RKO (cell line): ENCODE results near the gene PEX16.

ENCODE experiments used
- DNase-seq: peaks from one replicate; pipeline ENCODE4 v3.0.0-alpha.2; 2016; ENCODE audit warnings: low spot score

The PEX16 gene

DNA sequence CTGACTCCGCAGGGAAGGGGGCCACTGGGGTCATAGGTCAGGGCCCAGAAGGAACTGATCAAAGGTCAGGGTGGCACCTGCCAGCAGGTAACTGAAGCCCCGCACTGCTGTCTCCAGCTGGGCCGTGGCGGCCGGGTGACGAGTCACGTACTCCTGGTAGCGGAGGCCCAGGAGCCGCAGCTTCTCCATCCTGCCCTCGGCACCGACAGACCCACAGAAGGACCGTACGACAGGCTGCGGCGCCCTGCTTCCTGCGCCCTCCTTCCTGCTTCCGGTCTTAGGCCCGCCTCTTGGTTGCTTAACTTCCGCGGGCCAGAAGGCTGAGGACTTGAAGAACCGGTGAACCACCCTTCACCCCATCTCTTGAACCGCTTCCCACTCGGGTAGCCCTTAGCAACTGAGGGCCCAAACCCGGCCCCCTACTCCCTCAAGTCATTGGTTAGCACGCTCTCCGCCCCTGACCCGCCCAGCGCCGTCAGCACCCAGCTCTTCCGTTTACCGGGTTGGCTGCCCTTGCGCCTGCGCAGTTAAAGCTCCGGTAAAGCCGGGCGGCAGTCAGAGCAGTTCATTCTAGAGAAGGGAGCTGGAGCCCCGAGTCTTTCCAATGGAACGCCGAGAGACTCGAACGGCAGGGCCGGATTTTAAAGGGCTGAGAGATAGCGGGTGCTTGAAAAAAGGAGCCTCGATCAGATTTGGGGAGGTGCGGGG is at the start of gene PEX16:
TSS of gene PEX16 (minus strand) at position 255 of the 708 bp plus-strand sequence. CDS start at position 189, 66 bp downstream.
- peak; percentile 98 for DNase-seq

DNA sequence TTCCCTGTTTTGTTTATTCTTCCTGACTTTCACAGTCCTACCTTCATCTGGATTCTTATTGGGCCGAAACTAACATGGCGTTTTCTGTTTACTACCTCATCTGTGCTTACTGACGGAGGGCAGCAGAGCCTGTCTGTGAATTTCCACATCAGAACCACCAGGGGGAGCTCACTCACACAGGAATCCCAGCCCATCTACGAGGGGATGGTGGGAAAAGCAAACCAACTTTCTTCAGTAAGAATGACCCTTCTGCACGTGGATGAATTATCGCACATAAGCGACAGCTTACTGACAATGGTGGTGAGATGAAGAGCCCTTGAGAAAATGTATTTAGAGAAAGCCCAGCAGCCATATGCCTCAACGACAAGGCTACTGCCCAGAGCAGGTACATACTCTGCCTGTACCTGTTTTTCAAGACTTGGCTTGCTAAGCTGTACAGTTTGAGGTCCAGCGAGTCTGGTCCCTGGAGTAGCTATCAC is 47.3 kb upstream of the PEX16 start:
- peak; percentile 82 for DNase-seq

DNA sequence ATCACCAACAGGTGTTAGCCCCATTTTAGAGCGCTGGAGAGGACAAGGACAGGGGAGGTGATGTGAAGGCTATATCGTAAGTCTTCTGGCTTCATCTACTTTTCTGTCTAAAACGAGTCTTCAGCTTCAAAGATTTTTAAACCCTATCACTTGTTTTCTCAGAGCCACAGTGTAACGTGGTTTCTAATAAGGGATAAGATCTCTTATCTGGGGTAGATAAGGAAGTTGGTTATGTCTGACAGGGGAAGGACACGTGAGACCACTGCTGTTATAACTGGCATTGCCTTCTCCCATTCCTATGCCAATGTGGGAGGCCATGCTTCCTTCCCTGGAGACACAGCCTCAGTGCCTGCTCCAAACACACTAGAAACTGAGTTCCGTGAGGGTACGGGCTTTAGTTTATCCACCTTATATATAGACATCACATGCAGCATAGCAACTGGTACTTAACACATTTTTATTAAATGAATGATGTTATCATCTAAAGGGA is 44.1 kb upstream of the PEX16 start:
- no peak for DNase-seq

DNA sequence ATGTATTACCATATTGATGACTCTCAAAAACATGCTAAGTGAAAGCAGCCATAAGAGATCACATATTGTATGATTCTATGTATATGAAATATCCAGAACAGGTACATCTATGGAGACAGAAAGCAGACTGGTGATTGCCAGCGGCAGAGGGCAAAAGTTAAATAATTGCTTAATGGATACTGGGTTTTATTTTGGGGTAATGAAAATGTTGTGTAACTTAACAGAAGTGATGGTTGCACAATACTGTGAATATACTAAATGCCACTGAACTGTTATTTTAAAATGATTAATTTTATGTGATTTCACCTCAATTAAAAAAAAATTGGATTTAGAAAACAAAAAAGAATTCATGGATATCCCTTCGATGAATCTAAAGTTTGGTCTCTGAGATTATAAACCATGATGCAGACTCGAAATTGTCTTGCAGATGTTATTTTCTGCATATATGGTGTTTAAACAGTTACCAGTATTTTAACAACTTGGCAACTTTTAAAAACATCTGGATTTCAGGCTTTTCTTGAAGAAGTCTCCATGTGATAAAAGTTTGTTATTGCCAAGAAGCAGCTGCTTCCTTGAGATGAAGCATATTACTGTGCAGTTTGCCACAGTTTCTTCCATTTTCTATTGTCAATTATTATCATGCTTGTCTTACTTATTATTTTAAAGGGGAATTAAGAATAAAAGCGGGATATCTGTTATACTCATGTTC is 42.9 kb upstream of the PEX16 start:
- no peak for DNase-seq

DNA sequence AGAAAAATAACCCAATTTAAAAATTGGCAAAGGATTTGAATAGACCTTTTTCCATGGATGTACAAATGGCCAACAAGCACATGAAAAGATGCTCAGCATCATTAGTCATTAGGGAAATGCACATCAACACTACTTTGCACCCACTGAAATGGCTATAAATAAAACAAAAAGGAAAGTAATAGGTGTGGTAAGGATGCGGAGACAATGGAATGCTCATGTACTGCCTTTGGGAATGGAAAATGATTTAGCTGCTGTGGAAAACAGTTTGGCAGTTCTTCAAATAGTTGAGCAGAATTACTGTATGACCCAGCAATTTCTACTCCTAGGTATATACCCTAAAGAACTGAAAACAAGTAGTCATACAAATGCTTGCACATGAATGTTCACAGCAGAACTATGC is 42.2 kb upstream of the PEX16 start:
- DNase-seq = no peak

DNA sequence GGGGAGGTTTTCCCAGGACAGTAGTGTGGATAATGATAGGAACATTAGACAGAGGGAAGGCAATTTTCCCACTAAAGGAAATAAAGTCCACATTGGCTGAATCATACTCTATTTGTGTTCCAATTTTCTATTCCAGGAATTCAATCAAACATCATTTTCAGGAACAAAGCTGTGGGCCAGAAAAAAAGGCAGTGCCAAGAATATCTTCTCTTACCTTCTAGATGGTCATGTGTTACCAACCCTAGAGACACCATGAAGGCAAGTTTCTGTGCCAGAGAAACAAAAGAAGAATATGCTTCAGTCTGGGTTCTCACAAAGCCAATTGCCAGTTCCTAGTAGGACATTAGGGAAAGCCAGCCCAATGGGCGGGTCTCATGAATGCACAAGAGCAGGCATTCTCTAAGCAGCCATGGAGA is 32.3 kb upstream of the PEX16 start:
- DNase-seq = no peak

DNA sequence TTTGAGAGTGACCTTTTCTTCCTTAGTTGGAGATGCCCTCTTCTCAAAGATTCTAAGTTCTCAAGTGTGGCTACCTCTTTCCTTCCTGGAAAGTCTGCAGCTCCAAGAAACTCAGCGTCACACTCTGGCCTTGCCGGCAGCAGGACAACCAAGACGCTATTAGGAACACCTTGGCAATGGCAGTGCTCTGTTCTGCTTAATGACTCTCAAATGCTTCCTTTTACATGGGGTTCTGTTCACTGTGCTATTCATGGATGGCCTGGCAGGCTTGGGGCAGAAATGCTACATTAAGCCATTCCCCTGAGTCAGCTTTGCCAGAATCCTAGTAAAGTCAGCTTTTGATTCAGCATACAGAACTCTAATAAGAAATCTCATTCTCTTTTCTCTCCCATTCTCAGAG is 30.7 kb upstream of the PEX16 start:
- DNase-seq = no peak

DNA sequence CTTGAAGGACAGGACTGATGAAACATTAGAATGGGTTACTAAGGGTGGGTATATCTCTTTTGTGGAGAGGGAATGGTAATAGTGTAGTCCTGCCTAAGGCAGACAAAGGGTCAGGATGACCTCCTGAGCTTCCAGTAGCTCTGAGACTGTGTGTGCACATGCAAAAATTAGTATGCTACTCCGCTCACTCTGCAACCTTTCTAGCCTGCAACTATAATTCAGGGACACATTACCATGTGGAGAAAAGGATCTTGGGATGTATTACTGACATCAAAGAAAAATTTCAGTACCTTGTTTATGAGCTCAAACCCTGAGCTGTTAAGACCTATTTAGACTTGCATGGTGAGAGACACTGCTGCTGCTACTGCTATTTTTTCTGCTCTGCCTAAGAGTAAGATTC is 30.2 kb upstream of the PEX16 start:
- DNase-seq = no peak

DNA sequence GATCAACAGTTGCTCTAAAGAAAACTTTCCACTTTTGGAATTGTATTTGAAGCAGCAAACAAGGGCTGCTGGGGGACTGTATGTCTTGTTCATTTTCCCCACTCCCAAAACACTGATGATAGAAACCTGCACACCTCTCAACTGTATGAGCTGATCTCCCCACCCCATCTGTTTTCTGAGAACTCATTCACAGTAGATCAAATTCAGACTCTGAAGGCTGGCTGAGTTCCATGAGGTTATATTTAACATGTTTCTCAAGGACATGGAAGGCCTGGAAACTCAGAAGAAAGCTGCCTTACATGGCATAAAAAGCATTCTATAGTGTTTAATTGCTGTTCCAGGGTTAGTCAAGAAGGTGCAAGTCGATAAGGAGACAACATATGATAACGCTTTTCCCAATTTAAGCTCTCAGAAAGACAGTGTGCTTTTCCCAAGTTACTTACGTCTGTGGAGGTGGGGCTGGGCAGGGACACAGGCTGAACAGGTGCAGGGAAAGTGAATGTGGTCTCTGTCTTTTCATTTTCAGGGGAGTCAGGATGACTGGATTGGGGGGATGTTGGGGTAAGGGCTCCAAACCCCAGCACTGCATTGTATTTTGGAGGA is 27.8 kb upstream of the PEX16 start:
- no peak for DNase-seq

DNA sequence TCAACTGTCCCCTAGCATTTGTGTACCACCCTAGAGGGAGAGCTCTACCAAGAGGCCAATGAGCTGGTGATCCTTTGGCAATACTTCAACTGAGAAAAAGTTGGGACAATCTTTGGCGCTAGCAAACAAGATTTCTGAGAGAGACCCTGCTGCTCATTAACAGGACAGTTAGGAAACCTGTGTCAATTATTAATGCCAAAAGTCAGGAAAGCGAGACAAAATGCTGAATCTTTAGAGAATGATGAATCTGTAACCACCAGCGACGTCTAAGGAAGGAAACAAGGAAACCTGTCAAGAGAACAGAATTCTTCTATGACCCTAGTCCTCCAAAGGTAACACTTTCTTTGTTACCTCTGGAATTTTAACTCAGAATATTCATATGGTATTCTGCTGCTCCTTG is 24.7 kb upstream of the PEX16 start:
- no peak for DNase-seq

DNA sequence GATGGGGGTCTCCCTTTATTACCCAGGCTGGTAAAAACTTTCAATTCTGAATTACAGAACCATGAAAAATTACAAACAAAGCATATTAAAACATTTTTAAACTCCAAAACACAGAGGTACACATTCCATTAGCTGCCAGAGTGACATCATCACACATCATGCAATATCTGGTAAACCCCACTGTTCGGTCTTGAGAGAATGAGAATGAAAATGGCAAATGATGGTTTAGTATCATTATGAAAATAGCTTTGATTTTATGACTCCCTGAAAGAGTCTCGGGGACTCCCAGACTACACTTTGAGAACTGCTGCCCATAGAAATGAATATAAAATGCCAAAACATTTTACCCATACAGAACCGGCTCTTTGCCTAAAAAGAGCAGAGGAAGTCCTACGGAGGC is 23.6 kb upstream of the PEX16 start:
- no peak for DNase-seq

DNA sequence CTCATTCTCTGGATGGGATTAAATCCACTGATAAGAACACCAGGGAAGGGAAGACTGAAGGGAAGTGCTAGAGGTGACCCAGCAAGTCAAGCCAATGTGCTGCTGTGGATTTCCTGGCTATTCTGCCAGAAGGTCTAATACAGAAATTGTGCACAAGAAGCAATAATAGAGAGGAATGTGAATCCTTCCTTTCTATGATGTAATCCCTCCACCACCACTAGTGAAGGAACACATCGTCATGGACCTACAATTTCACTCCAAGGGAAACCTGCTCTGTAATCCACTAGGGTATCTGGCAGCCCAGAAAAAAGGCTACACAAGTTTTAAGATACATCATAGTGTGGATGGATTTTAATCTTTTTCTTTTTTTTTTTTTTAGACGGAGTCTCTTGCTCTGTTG is 22.2 kb upstream of the PEX16 start:
- DNase-seq = no peak

DNA sequence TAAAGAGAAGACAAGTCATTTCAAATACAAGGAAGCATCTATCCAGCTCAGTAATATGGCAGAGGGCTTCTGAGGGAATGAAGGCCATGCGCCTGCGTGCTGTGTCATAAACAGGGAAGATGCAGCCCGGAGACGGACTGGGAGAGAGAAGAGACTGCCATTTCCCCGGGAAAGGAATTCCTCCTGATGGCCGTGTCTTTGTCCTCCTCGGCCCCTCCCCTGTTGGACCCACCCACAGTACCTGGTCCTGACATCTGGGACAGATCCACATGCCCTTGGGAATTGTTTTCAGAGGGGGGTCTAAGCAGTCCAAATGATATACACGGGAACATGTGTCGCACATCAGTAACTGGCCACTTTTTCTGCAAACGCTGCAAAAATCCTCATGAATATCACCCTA is 20.2 kb upstream of the PEX16 start:
- no peak for DNase-seq

DNA sequence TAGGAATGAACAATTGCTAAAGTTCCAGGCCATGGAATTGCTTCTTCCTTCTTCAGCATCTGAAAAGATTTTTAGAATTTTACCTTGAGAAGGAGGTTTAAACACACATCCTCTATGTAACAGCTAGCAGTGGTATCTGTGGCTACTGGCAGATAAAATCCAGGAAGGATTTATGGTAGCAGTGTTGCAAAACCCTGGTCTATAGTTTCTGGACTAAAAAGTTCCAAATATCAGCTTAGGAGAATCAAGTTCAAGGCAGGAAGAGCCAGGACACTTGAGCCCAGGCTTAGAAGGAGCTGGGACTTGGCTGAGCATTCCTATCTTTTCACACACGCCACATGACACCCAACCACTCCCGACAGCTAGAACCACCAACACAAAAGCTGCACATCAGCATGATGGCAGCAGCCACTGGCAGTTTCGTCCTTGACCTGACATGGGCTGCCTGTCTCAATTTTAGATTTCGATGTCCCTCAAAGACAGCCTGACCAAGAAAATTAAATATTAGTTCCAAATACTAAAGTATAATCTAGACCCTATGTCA is 18.9 kb upstream of the PEX16 start:
- DNase-seq = no peak

DNA sequence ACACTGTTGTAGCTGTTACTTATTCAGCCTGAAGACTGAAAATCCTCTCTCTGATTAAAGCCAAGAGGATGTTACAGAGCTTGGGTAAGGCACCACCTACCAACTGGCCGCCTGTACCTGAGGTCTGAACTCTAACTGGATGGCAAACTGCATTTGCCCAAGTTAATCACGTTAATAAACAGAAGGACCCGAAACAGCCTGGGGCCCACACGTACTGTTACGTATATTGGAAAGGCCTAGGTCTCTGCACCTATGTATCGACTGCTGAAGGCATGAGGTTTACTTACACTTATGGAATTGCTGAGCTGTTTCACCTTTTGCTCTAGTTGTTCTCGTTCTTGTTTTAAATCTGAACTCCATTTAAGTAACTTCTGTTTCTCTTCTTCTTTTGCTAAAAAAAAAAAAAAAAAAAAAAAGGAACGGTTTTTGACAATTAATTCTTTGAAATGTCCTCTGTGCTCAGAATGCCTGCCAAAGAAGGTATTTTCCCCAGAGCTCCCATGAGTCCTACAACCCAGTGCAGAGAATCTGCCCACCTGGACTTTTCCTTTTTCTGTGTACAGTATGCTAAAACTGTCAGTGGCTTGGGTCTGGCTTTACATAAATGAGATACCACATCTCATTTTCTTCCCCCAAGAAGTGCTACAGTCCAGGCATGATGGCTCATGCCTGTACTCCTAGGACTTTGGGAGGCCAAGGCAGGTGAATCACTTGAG is 17.8 kb upstream of the PEX16 start:
- DNase-seq = no peak

DNA sequence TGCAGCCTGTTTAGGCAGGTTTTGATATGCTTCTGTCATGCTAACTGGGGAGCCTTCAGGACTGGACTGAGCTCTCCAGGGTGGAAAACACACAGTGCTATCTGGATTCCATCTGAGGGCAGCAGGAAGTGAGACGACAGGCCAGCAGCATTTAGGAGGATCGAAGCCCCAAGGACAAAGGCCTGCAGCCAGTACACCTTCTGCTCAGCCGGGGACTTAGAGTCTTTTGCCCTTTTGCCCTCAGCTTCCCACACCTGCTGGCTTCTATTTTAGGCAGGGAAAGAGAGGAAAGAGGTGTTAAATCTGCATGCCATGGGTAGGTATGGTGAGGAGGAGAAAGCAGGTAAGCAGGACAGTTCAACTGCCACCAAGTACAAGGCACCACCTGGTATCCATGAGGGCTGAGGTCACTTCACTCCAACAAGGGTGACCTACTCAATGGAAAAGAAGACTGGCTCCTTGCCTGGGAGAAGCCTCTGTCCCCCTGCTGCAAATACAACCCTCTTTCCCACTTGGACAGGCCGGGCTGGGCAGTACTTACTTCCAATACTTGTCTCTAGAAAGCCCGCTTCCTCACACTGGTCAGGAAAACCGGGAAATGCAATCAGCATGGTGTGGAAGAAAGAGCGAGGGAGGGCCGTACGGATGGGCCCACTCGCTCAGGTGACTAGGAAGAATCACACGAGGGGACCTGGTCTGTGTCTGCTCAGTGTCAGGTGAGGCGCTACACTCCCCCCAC is 17.1 kb upstream of the PEX16 start:
- no peak for DNase-seq

DNA sequence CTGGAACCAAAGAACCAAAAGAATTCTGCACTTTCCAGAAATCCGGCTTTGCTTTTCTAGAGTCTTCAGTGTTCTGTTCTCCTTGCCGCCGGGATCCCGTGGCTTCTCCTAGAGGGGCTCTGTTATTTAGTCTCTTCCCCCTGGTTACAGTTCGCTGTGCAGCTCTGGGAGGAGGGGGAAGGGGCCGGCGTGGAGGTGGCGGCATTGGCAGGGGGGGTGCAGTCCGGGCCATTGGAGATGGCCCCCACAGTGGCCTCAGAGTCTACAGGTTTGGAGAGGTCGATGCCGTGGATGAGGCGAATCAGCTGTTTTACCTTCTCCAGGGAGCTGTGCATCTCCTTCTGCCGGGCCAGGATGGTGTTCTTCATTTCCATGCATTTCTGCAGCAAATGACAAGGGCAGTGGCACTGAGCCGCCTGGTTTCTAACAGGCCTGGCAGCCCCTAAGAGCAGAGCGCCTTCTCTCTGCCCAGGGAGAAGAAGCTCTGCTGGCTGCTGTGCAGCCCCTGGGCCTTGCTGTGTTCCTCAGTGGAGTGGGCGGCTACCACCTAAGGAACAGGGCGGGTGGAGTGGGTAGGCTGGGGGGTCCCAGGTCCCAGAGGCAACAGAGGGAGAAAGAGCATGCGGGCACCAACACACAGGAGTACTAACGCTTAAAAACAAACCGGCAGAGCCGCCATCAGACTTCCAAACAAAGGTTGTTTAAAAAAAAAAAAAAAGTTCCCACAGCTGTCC is 16.3 kb upstream of the PEX16 start:
- DNase-seq = no peak

DNA sequence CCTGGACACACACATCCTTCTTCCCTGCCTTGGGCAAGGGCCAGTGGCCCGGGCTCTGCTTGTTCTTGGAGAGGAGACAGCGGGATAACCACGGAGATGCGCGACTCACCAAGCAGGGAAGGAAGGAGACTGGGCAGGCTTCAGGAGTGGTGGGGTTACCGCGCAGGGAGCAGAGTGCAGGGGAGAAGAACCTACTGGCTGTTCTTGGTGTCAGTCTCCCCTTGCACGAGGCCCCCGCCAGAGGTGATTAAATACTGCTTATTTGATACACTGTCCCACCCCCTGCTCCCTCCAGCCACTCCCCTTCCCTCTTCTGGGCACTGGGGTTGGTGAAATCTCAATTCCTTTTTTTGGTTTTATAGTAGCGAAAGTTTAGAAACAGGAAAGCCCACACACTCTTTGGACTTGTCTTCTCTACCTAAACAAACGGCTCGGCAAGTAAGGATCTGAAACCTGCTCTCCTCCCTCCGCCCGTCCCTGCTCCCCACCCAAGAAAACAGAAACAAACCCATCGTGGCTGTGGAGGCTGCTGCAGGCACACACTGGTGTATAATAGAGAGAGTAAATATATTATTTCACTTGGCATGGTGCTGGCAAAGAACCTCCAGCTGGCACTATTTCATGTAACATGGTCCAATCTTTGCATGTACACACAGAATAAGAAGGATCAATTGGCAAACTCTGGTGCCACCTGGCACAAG is 15.6 kb upstream of the PEX16 start:
- DNase-seq = no peak

DNA sequence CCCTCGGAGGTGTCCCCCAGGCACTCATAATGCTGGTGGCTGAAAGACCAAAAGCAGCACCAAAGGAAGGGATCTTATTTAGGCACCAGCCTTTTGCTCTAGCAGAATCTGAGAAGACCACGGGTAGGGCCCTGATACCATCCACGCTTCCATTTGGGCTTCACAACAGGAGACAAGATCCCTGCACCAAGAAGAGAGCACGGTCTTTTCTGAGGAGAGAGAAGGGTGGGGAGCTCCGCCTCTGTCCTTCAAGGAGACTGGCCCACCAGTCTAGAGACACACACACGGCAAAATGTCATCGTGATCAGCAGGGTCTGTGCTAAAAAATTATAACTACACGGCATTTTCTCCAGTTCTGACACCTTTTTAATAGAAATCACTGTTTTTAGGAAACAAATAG is 14.5 kb upstream of the PEX16 start:
- DNase-seq = no peak

DNA sequence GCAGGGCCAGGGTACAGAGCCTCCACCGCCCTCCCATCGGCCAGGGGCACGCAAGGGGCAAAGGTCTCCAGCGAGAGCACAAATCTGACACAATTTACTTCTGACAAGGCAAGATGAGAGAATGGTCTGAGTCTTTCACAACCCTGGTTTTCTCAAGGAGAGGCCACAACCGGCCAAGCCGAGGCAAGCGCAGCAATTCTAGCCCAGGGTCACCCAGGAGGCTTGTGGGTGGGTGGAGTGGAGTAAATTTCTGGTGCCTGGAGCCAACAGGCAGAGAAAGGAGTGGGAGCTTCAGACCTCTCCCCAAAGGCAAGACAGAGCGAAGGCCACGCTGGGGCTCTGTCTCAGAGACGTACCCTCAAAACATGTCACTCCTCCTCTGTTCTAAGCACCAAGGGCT is 14.1 kb upstream of the PEX16 start:
- DNase-seq = no peak
